GM13977 (cell line): Measurements from ENCODE around the gene LDAH.
"Not testable (repeated sequence)": the region's sequence is repeated elsewhere in the genome, so short reads cannot be mapped to it uniquely, and the experiment has no call there.

Experiments used
- DNase-seq: peaks from one replicate; pipeline ENCODE4 v3.0.0; 2012; ENCODE audit warnings: low spot score
- CTCF ChIP-seq: IDR thresholded peaks from 2 replicates; pipeline ENCODE4 v1.5.1; 2012; ENCODE audit warnings: mild to moderate bottlenecking, control low read depth; ENCODE audit not compliant: insufficient read depth; ENCODE audit errors: extremely low read depth, missing control alignments
- in situ Hi-C: fragments of 300-500 bp; cut with MboI; formaldehyde crosslinking; loops from one replicate; pipeline ENCODE4 v1.12.0; 2022; ENCODE audit warnings: low sequenced_read_pairs, low pct_unique_long_range_greater_than_20kb, mixed read lengths, inconsistent platforms; ENCODE audit not compliant: unreplicated experiment

Gene LDAH

GRCh38 chr2:20726913-20727312, 96.0 kb downstream of the LDAH start:
- TF ChIP-seq CTCF: no peak
- in situ Hi-C loops: no loop called here
- DNase-seq: no peak

- TF ChIP-seq CTCF: no peak
- DNase-seq: no peak
- in situ Hi-C loops: no loop called here
Observed at GRCh38 chr2:20725782-20726181, 97.1 kb downstream of the LDAH start.

GRCh38 chr2:20724500-20725053, 98.3 kb downstream of the LDAH start:
- TF ChIP-seq CTCF: no peak
- no peak for DNase-seq
- in situ Hi-C loops: no loop called here

- DNase-seq: no peak
- no peak for TF ChIP-seq CTCF
- in situ Hi-C loops: no loop called here
Observed at GRCh38 chr2:20723543-20723942, 99.4 kb downstream of the LDAH start.

- in situ Hi-C loops: no loop called here
Observed at GRCh38 chr2:20722592-20723240, 100.2 kb downstream of the LDAH start.

GRCh38 chr2:20717641-20718040, 105.3 kb downstream of the LDAH start:
- TF ChIP-seq CTCF: no peak

More at GRCh38 chr2:20722592-20723240, 100.2 kb downstream of the LDAH start:
- TF ChIP-seq CTCF: no peak
- no peak for DNase-seq

GRCh38 chr2:20716164-20716563, 106.7 kb downstream of the LDAH start:
- DNase-seq, in situ Hi-C loops: not testable (repeated sequence)

More at GRCh38 chr2:20717641-20718040, 105.3 kb downstream of the LDAH start:
- in situ Hi-C loops: no loop called here
- no peak for DNase-seq

GRCh38 chr2:20714412-20714811, 108.5 kb downstream of the LDAH start:
- in situ Hi-C loops, DNase-seq: not testable (repeated sequence)

- DNase-seq, in situ Hi-C loops: not testable (repeated sequence)
Observed at GRCh38 chr2:20713585-20713984, 109.3 kb downstream of the LDAH start.

GRCh38 chr2:20711641-20712040, 111.3 kb downstream of the LDAH start:
- in situ Hi-C loops, DNase-seq: not testable (repeated sequence)
